Retina (tissue), 1 donor: Measurements from ENCODE around the gene NPW.
"Not testable (repeated sequence)": the region's sequence is repeated elsewhere in the genome, so short reads cannot be mapped to it uniquely, and the experiment has no call there.

Source experiments
- DNase-seq: peaks from one replicate; pipeline ENCODE4 v3.0.0-alpha.2; 2016

NPW gene

DNA sequence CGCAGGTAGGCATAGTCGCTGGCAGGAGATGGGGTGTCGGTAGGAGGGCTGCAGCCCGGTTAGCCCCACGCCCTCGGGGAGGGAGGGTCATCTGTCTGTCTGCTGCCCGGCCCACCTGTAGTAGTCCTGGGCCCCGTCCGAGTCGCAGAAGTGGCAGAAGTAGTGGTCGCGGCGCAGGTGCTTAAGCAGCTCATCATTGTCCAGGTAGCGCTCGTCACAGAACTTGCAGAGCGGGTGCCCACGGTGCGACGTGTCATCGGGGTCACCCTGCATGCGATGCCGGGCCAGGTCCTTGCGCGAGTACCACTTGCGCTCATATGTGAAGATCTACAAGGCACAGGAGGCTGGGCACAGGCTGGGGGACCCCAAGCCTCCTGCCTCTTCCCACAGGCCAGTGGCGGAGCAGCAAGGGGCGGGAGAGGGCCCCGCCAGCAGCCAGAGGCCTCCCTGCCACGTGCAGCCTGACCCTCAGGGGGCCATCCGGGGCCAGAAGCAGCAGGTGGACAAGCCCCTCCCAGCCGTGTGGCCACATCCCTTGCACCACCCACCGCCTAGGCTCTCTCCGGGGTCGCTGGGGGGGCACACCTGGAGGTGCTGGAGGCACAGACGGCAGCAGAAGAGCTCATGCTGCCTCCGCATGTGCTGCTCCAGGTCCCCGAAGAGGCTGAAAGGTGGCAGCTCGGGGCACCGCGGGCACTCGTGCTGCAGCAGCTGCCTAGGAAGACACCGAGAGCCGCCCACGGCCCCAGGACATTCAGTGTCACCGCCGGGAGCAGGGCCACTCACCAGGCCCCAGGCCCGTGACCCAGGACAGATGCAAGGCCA, 17.0 kb upstream of the NPW start:
- DNase-seq: no peak

DNA sequence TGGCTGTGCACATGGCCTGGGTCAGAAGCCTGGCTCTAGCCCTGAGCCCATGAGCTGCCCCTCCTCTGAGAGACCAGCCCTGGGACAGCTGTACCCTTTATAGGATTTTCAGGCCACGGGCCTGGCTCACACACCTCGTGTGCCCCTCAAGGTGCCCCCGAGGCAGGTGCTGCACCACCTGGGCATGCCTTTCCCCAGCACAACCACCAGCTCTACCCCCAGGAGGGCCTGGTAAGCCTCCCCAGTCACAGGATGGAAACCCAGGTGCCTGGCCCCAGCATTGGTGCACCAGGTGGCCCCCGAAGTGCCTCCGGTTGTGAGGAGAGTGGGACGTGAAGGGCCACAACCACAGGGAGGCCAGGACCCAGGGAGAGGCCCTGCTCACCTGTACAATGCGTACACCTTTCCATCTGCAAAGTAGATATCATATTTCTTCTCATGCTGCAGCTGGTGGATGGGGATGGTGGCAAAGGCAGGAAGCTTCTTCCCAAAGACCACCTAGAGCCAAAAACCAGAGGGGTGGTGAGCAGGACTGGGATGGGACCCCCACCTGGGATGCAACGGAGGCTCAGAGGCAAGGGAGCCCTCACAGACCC, 16.3 kb upstream of the NPW start:
- DNase-seq: no peak

DNA sequence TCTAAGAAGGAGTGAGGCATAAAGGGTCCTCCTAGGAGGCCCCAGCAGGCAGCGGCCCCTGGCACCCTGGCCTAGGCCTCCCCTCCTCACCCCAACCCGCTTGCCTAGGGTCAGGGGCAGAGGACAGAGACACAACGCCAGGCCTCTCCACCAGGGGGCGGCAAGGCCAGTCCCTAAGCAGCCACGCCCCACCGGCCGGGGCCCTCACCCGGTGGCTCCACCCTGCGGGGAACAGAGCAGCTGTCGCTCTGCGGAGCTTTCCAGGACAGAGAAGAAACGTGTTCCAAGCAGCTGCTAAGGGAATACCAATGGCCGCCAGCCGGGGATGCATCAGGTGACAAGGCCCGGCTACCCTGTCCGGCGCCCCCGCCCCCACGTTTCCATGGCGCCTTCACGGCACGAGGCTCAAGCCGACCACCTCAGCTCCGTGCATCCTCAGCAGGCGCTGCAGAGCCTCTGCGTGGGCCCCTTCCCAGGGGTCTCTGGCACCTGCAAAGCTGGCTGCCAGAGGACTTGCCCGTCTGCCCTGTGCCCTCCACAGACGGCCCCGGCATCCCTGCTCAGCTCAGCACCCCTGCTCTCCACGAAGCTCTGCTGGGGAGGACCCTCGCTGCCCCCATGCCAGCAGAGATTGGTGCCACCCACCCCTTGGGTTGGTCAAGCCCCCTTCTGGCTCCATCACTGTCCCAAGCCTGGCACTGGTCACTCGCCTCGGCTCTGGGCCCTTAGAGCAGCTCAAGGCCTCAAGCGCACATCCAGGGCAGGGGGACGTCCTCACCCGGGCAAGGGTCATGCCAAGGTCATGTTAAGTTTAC, 15.6 kb upstream of the NPW start:
- peak; percentile 92 for DNase-seq

DNA sequence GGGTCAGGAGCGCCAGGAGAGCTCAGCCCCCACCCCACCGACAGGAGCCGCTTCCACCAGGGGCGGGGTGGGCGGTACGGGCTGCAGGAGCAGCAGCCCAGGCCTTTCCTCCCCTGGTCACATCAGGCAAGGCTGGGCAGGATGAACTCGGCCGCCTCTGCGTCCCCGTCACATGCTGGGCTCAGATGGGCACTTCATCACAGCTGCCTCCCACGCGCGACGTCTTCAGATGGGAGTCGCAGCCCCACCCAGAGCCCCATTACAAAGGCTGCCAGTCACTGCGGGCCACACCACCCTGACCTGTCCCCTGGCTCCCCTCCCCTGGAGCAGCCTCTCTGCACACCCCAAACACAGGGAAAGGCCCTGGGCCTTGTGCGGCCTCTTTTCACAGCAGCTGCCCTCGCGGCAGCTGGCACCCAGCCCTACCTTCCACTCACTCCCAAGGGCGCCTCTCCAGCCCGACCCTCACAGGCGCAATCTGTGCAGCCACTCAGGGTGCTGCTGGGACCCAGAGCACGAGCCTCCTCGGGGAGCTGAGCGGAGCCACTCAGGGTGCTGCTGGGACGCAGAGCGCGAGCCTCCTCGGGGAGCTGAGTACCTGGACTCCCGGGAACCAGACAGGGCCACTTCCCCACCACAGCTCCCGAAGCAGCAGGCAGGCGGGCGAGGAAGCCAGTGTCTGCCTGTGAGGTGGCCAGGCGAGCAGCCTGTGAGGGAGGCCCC, 14.6 kb upstream of the NPW start:
- no peak for DNase-seq

DNA sequence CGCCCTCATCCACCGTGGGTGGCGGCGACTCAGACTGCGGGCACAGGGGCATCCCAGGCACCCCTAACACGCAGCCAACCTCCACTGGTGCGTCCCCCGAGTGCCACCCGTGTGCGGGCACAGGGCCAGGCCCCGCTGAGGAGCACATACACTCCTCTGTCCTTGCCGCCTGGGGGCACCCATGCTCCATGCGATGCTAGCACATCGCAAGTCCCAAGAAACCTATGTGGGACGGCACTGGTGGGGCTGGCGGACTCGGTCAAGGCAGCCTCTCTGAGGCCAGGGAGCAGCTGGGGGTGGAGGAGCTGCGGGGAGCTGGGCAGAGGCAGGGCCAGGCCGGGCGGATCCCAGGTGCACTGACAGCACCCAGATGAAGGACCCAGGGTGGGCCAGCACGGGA, 13.9 kb upstream of the NPW start:
- DNase-seq: no peak

DNA sequence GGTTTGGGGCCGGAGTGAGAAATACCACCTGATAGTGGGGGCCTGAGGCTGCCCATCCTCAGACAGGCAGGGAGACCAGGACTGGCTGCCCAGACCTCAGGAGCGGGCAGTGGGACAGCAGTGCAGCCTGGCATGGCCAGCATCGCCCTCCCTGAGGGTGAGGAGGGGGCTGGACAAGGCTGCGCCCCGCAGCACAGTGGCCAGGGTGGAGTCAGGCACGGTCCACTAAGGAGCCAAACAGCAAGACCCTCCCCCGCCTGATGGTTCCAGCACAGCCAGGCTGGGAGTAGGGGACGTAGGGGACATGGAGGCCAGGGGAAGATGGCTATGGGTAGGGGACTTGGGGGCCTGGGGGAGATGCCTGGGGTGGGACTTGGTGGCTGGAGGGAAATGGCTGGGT, 13.3 kb upstream of the NPW start:
- DNase-seq: no peak

DNA sequence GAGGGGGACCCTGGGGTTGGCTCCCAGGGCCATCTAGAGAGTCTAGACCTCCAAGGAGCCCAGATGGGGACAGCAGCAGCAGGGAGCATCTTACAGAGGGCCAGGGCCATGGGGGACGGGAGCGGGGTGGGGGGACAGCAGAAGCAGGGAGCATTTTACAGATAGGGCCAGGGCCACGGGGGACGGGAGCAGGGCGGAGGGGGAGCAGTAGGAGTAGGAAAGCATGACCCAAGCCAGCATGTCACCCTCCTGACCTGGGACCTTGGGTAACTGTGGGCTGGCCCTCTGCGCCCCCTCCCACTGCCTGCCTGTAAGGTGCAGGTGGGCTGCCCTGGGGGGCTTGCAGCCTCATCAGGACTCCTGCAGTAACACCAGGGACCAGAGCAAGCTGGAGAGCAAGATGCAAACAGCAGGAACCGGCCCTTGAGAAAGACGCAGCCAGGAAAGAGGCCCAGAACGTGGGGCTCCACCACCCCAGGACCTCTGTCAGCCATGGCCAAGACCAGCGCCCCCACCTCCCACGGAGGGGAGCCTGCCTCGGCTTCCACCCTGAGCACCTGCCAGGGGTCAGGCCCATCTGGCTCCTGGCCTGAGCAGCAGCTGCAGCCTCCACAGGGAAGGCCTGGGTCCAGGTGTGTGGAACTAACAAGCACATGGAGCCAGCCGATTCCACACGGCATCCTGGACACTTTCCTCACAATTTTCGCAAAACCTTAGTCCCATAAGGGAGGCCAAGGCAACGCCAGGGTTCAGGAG, 12.3 kb upstream of the NPW start:
- no peak for DNase-seq

DNA sequence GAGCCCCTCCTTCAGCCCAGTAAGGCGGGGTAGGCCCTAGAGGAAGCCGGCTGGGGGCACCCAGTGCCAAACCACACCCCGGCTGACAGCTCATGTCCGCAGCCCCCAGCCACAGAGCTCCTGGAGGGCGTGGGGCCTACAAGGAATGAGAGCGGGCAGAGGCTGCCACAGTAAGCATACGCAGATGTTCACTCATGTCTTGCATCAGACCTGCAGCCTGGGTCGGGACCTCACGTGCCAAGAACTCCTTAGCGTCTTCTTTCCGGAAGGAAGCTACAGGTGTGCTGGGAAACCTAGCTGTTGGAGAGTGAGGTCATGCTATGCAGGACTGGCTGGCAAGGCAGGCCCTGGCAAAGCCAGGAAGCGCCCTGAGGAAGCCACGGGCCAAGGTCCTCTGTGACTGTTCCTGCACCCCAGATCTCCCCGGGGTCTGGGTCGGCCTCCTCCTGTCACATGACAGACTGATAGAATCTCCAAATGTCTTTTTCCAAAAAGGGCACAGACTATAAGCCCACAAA, 11.5 kb upstream of the NPW start:
- no peak for DNase-seq

DNA sequence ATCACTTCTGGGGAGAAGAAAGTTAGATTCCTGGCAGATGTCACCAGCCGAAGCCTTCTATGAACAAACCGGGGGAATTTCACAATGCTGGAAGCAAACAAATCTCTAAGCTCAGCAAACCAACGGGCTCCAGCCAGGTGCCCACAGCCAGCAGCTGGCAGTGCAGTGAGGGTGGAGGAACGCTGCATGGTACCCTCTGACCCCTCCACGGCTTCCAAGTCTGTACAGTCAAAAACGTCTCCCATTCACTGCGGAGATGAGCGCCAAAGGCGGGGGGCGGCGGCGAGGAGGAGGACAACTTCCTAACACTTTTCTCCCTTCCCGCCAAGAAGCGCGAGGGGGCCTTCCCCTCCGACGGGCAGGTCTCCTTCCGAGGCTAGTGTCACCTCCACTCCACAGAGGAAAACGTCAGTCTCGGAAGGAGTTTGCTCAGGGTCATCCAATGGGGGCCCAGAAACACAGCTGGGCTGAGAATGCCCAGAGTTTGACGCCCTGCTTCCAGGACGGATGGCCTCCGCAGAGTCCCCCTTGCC, 10.9 kb upstream of the NPW start:
- DNase-seq: no peak

DNA sequence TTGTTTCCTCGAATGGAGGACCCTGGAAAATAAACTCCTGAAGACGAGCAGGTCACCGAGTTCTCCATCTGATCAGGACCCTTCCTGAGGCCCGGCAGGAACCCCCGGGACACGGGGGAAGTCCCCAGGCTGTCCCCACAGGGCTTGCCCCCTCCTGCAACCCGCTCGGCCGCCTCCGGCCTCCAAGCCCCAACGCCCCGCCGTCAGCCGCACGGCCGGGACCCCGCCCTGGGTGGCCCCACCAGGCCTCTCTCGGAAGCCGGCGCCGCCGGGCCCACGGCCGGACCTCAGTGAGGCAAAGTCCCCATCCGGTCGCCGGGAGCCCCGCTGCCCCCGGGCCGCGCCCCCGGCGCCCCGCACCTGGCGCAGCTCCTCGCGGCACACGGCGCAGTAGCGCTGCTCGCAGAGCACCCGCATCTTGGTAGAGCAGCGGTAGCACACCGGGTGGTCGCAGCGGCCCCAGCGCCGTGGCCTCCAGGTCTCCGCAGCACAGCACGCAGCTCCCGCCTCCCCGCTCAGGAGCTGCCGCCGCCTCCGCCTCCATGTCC, 10.3 kb upstream of the NPW start:
- DNase-seq: no peak

DNA sequence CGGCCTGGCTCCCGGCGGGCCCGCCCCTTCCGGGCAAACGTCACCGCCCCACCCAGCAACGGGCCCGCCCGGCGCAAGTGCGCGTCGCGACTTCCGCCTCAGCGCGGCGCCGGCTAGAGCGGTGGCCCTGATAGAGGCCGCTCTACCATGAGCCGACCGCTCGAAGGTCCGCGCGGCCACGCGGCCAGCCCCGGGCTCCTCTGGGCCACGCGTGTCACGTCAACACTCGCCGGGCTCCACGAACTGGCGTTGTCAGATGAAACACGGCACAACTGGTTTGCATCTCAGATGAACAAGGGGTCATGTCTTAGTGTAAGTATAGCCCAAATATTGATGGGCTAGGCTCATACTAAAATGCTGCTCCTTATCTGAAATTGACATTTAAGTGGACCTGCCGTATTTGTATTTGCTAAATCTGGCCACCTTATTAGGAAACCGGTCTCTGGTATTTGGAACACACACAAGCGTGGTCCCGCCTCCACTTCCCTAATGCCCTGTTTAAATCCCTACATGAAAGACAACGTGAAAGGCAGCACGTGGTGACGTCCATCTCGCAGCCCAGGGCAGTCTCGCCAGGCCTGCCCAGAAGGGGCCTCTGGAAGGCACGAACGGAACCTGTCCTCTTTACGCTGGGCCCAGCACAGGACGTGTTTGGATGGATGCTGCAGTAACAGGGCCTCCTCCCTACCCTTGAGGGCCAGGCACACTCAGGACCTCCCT, 9.6 kb upstream of the NPW start, which contains the start of gene ZNF598:
Gene ZNF598 (minus strand): TSS at position 31 of the 720 bp plus-strand sequence.
- DNase-seq: peak; percentile 94

DNA sequence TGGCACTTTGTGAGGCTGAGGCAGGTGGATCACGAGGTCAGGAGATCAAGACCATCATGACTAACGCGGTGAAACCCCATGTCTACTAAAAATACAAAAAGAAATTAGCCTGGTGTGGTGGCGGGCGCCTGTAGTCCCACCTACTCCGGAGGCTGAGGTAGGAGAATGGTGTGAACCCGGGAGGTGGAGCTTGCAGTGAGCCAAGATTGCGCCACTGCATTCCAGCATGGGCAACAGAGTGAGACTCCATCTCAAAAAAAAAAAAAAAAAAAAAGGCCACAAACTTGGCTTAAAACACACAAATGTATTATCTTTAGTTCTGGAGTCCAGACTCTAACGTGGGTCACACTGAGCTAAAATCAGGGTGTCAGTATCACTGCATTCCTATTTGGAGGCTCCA, 7.9 kb upstream of the NPW start:
- DNase-seq: not testable (repeated sequence)

DNA sequence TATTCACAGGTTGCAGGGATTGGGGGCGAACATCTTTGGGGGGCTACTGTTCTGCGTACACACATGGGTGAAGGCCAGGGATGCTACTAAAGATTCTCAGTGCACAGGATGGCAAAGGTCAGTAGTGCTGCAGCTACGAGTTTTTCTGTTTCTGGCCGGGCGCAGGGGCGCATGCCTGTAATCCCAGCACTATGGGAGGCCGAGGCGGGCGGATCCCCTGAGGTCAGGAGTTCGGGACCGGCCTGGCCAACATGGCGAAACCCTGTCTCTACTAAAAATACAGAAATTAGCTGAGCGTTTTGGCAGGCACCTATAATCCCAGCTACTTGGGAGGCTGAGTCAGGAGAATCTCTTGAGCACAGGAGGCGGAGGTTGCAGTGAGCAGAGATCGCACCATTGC, 6.1 kb upstream of the NPW start:
- no peak for DNase-seq

DNA sequence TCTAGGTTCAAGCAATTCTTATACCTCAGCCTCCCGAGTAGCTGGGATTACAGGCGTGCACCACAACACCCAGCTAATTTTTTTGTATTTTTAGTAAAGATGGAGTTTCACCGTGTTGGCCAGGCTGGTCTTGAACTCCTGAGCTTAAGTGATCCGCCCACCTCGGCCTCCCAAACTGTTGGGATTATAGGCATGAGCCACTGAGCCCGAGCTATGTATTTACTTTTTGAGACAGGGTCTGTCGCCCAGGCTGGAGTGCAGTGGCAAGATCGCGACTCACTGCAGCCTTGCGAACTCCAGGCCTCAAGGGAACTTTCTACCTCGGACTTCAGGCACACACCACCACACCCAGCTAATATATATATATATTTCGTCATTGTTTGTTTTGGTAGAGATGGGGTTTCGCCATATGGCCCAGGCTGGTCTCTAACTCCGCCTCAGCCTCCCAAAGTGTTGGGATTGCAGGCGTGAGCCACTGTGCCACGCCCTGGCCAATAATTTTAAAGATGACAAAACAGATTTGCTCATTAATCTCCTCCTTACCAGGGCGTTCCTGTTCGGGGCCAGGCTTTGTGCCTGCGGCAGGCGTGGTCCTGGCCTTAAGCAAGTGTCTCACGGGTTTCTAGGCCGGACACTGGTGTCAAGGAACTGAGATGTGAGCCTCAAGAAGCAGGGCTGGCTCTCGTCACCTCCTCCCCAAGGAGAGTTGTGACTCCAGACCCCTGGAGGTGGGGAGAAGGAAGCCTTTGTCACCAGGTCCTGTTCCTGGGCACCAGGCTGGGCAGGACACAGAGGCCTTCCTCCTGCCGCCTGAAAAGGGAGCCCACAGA, 4.3 kb upstream of the NPW start:
- DNase-seq: no peak

DNA sequence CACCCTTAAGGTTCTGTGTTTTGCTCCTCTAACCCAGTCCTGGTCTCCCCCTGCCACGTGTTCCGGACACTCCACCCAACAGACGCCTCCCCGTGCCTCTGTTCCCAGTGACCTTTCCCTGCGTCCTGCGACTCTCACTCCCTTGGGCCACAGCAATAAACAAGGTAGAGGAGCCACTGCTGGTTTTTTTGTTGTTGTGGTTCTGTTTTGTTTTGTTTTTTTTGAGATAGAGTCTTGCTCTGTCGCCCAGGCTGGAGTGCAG, 3.7 kb upstream of the NPW start:
- no peak for DNase-seq

DNA sequence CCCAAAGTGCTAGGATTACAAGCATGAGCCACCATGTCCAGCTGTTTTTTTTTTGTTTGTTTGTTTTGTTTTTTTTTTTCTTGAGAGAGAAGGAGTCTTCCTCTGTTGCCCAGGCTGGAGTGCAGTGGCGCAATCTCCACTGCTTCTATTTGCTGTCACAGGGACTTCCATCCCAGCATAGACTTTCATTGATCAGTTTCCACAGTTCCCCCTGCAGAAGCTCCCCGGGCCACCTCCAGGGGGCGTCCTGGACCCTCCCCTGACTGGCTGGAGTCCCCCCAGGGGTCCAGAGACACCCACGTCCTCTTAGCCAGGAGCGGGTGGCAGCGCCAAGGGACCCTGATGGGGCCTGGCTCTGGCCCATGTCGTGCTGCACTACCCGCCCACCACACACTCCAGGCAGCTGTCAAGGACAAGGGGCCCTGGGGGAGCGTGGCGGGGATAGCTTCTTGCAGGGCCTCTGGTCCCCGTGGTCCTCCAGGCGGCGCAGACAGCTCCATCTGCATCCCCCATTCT, 3.1 kb upstream of the NPW start:
- no peak for DNase-seq

DNA sequence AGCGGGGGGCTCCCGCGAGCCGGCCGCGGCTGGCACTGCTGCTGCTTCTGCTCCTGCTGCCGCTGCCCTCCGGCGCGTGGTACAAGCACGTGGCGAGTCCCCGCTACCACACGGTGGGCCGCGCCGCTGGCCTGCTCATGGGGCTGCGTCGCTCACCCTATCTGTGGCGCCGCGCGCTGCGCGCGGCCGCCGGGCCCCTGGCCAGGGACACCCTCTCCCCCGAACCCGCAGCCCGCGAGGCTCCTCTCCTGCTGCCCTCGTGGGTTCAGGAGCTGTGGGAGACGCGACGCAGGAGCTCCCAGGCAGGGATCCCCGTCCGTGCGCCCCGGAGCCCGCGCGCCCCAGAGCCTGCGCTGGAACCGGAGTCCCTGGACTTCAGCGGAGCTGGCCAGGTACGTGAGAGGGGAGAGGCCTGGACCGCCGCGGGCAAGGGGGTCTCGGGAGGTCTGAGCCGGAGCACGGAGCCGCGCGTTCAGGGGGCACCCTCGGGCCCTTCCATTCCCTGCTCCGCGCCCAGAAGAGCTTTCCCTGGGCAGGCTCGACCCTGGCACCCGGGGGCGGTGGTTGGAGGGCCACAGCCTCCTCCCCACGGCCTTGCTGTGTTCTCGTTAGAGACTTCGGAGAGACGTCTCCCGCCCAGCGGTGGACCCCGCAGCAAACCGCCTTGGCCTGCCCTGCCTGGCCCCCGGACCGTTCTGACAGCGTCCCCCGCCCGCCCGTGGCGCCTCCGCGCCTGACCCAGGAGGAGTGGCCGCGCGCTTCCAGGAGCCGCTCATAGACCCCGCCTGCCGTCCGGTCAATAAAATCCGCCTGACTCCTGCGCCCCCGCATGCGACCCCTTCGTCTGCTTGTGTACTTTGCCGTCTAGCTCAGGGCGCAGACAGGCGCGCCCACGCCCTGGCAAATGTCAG, 591 bp downstream of the NPW start:
- DNase-seq: peak; percentile 54

DNA sequence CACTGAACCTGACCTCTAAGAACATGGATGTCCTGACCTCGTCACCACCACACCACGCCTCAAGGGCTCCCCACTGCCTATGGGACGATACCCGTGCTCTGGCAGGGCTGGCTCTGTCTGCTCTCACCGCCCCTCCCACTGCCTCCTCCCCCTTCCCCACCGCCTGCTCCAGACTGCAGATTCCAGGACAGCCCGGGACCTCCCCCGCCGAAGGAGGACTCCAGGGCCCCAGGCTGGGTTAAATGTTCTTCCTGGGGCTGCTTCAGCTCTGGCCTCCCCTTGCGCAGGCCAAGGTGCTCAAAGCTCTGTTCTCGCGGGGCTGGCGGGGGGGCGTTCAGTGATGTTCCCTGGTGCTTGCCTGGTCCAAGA, 3.1 kb downstream of the NPW start:
- no peak for DNase-seq
